ENCODE data around the gene SPACA4.
"Not testable (repeated sequence)": the region's sequence is repeated elsewhere in the genome, so short reads cannot be mapped to it uniquely, and the experiment has no call there.

The SPACA4 gene

GRCh38 chr19:48619692-48620585, 13.4 kb downstream of the SPACA4 start:
- DNase-seq = no peak

- DNase-seq = peak; percentile 80
These were observed 17.1 kb downstream of the SPACA4 start for GRCh38 chr19:48623556-48624066.

- DNase-seq = peak; percentile 99
These were observed 17.6 kb downstream of the SPACA4 start for GRCh38 chr19:48624067-48624594.

GRCh38 chr19:48624791-48625723, 18.5 kb downstream of the SPACA4 start:
- no peak for DNase-seq

- no peak for DNase-seq
These were observed 19.4 kb downstream of the SPACA4 start for GRCh38 chr19:48625891-48626327.

GRCh38 chr19:48627201-48627864, 20.8 kb downstream of the SPACA4 start:
- no peak for DNase-seq

- DNase-seq = no peak
These were observed 21.3 kb downstream of the SPACA4 start for GRCh38 chr19:48627865-48628314.

- no peak for DNase-seq
These were observed 22.1 kb downstream of the SPACA4 start for GRCh38 chr19:48628486-48629296.

- DNase-seq = no peak
These were observed 22.7 kb downstream of the SPACA4 start for GRCh38 chr19:48629297-48629598.

GRCh38 chr19:48629599-48630295, 23.2 kb downstream of the SPACA4 start:
- DNase-seq = no peak

GRCh38 chr19:48630296-48631063, 23.9 kb downstream of the SPACA4 start:
- peak; percentile 86 for DNase-seq

GRCh38 chr19:48631225-48631624, 24.7 kb downstream of the SPACA4 start:
- DNase-seq = no peak

- DNase-seq = not testable (repeated sequence)
These were observed 25.7 kb downstream of the SPACA4 start for GRCh38 chr19:48632286-48632685.

GRCh38 chr19:48632692-48633147, 26.2 kb downstream of the SPACA4 start:
- DNase-seq = peak; percentile 82

- DNase-seq = peak; percentile 63
These were observed 26.9 kb downstream of the SPACA4 start for GRCh38 chr19:48633148-48634035.

- DNase-seq = no peak
These were observed 27.4 kb downstream of the SPACA4 start for GRCh38 chr19:48634036-48634342.

- peak; percentile 99 for DNase-seq
These were observed 28.1 kb downstream of the SPACA4 start for GRCh38 chr19:48634424-48635262.

GRCh38 chr19:48635263-48635965, 28.9 kb downstream of the SPACA4 start:
- DNase-seq = peak; percentile 88
